ENCODE data around the gene LARGE1.

LARGE1 gene

DNA sequence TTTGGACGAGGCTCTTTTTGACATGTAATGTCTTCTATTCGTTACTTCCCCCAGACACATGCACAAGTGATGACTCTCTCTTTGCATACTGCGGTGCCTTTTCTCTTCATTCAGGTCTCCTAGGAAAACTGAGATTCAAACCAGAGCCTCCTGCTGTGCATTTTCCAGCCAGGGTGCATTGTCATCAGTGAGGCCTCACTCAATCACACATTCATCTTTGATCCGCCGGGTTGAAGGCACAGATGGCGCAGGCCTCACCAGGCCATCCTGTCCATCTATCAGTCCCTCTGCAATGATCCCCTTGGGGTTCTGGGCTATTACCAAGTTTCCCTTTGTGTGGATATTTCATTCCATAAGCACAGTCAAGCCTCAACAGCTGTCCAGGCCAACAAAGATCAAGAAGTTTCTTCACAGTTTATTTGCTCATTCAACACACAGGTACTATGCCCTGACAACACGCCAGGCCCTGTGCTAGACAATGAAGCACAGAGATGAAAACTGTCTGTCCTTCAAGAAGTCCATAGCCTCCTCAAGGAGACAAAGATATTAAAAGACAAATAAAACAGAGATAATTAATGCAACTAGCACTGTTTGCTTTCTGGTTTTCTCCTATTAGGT is 107.8 kb downstream of the LARGE1 start:
- TF ChIP-seq, protein P1, sequence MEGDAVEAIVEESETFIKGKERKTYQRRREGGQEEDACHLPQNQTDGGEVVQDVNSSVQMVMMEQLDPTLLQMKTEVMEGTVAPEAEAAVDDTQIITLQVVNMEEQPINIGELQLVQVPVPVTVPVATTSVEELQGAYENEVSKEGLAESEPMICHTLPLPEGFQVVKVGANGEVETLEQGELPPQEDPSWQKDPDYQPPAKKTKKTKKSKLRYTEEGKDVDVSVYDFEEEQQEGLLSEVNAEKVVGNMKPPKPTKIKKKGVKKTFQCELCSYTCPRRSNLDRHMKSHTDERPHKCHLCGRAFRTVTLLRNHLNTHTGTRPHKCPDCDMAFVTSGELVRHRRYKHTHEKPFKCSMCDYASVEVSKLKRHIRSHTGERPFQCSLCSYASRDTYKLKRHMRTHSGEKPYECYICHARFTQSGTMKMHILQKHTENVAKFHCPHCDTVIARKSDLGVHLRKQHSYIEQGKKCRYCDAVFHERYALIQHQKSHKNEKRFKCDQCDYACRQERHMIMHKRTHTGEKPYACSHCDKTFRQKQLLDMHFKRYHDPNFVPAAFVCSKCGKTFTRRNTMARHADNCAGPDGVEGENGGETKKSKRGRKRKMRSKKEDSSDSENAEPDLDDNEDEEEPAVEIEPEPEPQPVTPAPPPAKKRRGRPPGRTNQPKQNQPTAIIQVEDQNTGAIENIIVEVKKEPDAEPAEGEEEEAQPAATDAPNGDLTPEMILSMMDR (IDR thresholded peaks at IDR 0.05; ENCODE audit: insufficient read depth, missing control alignments): no peak
- FAIRE-seq: no peak
- no peak for DNase-seq (ENCODE audit: insufficient read length, low spot score)

- TF ChIP-seq, protein P1 (IDR thresholded peaks at IDR 0.05; ENCODE audit: insufficient read depth, missing control alignments): no peak
- FAIRE-seq: no peak
- no peak for DNase-seq (ENCODE audit: insufficient read length, low spot score)
These were observed 108.6 kb downstream of the LARGE1 start for GRCh38 chr22:33811686-33812085.

GRCh38 chr22:33811208-33811607 is 109.1 kb downstream of the LARGE1 start:
- TF ChIP-seq, protein P1 (IDR thresholded peaks at IDR 0.05; ENCODE audit: insufficient read depth, missing control alignments): no peak
- no peak for DNase-seq (ENCODE audit: insufficient read length, low spot score)
- no peak for FAIRE-seq

GRCh38 chr22:33807470-33807869 is 112.8 kb downstream of the LARGE1 start:
- FAIRE-seq (no peak), DNase-seq (ENCODE audit: insufficient read length, low spot score) (no peak)
- TF ChIP-seq, protein P1 (IDR thresholded peaks at IDR 0.05; ENCODE audit: insufficient read depth, missing control alignments): no peak

- TF ChIP-seq, protein P1 (IDR thresholded peaks at IDR 0.05; ENCODE audit: insufficient read depth, missing control alignments): no peak
- FAIRE-seq (no peak), DNase-seq (ENCODE audit: insufficient read length, low spot score) (no peak)
These were observed 114.1 kb downstream of the LARGE1 start for GRCh38 chr22:33806191-33806590.

- TF ChIP-seq, protein P1 (IDR thresholded peaks at IDR 0.05; ENCODE audit: insufficient read depth, missing control alignments): no peak
- no peak for FAIRE-seq
- DNase-seq (ENCODE audit: insufficient read length, low spot score): no peak
These were observed 116.6 kb downstream of the LARGE1 start for GRCh38 chr22:33803371-33804282.

DNA sequence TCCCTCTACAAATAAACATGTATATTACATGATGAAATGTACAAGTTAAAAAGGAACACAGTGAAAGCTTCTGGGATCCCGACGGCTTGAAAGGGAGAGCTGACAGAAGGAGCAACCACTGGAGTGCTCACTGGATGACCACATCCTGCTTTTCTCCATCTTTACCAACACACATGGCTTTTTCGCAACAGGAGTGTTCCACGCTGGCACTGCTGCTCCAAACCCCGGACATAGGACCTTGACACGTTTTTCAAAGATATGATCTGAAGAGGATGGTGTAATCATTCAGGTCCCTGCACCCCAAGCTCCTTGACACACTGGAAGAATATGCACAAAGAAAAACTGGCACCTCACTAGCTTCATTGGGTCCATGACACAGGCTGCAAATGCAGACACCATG is 121.9 kb downstream of the LARGE1 start:
- FAIRE-seq (no peak), DNase-seq (ENCODE audit: insufficient read length, low spot score) (no peak)
- TF ChIP-seq, protein P1 (IDR thresholded peaks at IDR 0.05; ENCODE audit: insufficient read depth, missing control alignments): no peak
